GM18868 (cell line): ENCODE measurements around the gene SPHK1.
A peak's percentile ranks its signal among the peaks of the same experiment; 100 is the strongest.

Experiments used
- ATAC-seq: cut with Tn5 transposase; IDR thresholded peaks from one replicate; pipeline ENCODE4 v1.9.1; 2021; ENCODE audit warnings: mild to moderate bottlenecking, moderate library complexity; ENCODE audit not compliant: unreplicated experiment

Gene SPHK1

DNA sequence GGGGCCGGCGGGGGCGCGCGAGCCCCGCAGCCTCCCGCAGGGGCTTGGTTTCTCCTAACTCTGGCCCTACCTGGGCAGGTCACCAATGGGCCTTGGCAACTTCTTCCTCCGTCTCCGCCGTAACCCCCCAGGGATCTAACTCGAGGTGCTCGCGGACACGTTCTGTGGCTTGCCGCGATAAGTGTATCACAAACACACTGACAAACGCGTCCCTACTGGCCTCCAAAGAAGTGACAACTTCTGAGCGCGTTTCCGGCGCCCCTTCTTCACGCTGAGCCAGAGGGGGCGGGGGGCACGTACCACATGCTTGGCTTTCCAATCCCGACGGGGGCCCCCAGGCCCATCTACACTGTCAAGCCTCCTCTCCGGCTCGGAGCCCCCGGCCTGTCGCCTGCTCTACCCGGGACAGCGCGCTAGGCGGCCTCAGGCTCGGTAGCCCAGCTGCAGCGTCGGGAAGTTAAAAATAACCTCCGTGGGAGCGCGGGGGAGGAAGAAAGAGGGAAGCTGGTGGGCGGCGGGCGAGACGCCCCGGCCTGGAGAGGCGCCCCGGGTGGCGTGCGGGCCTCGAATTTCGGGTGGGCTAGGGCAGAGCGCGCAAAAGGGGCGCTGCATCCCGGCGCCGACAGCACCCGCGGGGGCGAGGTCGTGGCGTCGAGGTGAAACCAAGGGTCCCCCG, 725 bp upstream of the SPHK1 start:
- no peak for ATAC-seq

DNA sequence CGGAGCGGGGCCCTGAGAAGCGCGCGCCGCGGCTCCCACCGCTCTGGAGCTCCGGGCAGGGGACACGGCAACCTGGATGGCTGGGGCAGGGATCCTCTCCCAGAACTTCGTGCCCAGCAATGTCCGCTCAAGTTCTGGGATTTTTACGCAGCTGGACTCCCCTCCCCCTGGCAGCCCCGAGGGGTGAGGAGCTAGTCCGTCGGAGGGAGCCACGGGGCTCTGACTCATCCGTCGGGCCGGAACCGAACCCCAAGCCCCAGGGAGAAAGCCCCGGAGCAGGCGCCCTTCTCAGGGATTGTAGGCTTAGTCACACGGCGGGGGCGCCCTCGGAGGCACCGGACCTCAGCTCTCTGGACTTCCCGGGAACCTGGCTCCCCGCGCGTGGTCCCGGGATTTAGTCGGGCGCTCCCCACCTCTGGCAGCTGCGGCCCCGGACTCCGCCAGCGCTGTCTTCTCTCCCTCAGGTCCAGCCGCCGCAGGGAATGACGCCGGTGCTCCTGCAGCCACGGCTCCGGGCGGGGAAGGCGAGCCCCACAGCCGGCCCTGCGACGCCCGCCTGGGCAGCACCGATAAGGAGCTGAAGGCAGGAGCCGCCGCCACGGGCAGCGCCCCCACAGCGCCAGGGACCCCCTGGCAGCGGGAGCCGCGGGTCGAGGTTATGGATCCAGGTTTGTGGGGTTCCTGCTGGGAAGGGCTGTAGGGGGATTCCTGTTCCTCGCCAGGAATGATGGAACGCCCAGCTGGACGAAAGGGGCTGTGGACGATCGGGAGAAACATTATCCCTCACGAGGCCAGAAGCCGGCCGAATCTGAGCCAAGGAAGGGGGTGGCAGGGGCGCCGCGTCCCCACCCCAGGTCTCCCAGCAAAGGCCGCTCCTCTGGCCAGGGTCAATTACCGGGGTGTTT, 830 bp downstream of the SPHK1 start:
- no peak for ATAC-seq

DNA sequence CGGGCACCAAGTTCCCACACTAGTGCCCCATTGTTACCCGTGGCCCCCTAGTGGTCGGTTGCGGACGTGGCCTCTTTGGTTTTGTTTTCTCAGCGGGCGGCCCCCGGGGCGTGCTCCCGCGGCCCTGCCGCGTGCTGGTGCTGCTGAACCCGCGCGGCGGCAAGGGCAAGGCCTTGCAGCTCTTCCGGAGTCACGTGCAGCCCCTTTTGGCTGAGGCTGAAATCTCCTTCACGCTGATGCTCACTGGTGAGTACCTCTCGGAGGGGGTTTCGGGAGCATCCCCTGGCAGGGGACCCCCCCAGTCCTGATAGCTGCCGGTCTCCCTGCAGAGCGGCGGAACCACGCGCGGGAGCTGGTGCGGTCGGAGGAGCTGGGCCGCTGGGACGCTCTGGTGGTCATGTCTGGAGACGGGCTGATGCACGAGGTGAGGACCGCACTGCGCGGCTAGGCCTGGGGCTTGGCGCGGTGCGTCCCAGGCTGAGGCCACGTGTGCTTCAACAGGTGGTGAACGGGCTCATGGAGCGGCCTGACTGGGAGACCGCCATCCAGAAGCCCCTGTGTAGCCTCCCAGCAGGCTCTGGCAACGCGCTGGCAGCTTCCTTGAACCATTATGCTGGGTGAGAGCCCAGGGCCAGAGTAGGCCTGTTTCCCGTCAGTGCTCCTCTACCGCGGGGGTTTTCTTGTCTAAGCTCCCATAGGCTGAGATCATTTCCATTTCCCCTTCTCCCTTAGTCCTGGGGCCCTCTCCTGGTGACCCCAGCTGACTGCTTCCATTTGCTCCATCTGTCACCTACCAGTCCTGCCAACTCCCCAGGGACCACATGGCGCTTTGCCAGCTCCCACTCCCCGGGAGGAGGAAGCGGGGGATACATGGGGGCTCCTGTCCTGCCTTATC, 1.7 kb downstream of the SPHK1 start:
- peak; percentile 35 for ATAC-seq

DNA sequence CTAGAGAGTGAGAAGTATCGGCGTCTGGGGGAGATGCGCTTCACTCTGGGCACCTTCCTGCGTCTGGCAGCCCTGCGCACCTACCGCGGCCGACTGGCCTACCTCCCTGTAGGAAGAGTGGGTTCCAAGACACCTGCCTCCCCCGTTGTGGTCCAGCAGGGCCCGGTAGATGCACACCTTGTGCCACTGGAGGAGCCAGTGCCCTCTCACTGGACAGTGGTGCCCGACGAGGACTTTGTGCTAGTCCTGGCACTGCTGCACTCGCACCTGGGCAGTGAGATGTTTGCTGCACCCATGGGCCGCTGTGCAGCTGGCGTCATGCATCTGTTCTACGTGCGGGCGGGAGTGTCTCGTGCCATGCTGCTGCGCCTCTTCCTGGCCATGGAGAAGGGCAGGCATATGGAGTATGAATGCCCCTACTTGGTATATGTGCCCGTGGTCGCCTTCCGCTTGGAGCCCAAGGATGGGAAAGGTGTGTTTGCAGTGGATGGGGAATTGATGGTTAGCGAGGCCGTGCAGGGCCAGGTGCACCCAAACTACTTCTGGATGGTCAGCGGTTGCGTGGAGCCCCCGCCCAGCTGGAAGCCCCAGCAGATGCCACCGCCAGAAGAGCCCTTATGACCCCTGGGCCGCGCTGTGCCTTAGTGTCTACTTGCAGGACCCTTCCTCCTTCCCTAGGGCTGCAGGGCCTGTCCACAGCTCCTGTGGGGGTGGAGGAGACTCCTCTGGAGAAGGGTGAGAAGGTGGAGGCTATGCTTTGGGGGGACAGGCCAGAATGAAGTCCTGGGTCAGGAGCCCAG, 2.8 kb downstream of the SPHK1 start:
- ATAC-seq = no peak

DNA sequence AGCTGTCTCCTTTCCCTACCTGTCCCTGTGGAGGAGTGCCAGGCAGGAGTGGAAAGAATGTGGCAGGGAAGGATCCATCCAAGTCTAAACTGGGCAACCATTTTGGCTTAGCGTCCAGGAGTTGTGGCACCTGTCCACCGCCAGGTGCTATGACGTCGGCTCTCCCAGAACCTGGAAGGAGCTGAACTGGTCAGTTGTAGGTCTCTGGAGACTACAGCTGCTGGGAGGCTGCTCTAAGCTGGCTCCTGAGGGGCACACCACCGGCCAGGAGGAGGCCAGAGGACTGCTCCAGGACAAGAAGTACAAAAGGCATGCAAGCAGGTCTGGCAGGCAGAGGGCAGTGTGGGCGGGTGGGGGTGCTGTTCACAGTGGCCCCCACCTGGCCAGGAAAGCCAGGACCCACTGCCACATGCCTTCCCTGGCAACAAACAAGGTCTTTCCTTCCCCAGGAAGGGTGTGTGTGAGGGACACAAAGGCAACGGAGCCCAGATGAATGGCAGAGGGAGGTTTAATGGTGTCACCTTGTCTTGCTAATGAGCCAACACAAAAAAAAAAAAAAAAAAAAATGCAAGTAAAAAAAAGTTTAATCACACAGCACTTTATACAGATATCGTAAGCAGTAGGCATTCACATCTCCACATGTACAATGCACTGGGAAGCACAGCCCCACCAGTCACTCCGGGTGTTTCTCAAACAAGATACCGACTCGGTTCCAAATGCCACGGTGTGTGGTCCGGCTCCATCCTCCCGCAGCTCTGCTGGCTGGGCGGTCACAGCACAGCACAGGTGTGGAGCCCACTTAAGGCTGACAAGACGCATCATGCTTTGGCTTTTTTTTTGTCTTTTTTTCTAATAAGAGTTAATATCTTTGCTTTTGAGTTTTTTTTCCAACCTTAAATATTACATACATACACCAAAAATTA, 4.8 kb downstream of the SPHK1 start:
- no peak for ATAC-seq

DNA sequence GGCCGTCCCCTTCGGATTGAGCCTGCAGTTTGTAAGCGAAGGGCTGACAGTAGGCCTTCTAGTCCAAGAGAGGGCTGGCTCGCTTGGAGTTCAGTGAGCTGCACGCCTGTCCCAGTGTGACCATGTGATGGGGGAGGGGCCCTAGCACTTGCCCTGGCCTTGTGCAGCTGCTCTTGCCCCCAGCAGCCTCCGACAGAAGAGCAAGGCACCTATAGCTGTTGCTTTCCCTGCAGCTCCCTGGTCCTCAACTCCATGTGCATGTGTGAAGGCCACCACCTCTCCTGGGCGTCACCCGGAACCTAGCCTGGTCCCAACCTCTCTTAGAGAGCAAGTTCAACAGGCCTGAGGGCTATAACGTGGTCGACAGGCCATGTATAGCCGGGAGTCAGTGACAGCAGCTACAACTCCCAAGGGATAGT, 5.6 kb downstream of the SPHK1 start:
- no peak for ATAC-seq

DNA sequence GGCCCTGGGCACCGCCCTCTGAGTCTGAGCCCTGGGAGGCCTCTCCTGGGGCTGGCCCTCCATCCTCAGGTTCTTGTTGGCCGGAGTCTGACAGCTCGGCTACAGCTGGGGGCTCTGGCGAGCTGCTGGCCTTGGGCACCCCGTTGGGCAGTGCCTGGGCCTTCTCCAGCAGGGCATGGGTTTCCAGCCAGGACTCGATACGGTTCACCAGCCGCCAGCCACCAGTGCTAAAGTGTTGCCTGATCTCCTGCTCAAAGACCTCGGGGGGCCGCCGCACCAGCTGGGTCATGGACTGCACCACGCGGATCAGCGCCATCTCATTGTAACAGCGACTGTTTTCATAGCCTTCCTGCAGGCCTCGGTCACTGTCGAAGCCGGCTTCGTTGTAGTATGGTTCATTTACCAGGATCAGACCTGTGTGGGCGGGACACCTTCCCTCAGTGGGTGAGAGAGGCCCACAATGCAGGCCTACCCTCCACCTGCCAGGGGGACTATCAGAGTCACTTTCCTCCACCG, 6.8 kb downstream of the SPHK1 start:
- no peak for ATAC-seq

DNA sequence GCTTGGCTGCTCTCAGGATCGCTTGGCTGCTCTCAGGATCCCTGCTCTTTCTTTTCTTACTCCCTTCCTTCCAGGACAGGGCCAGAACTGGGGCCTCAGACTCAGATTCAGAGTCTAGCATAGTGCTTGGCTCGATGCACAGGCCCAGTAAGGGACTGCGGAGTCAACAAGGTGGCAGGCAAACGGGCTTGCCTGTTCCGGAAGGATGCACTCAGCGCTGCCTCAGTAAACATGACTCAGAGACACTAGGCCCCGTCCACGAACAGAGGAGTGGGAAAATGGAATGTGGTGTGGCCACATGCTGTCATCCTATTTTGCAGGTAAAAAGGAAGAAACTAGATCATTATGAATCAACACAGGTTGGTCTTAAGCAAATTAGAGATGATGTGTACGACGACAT, 9.8 kb downstream of the SPHK1 start:
- ATAC-seq = no peak

DNA sequence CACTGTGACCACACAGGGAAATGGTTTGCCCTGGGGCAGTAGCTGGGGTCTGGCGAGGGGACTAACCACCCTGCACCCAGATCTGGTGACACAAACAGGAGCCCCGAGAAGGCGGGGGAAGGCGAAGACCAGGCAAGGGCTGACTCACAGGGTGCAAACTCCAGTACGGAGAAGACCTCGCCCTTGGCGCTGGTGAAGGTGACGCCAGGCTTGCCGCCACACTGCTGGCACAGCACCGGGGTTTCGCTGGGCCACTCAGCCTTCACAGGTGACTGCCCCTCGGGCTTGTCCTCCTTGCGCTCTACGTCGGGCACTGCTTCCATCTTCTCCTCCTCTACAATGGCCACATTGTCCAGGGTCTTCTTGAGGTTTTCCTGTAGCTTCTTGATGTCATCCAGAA, 11.6 kb downstream of the SPHK1 start:
- ATAC-seq = no peak

DNA sequence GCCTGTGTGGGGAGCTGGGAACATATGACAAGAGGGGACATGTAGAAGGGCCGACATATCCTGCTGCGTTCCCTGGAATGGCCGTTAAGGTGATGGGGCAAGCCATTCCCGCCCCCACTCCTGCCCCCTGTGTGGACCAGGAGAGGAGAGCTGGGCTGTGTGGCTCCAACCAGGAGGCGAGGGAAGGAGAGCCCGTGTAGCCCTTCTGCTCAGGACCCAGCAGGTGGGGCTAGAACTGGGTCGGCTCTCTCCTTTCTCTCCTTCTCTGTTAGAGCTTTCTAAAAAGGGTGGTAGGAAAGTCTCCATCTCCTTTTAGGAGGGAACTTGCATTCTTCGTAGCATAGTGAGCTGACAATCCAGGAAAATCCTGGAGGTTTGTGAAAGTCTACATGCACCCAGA, 12.8 kb downstream of the SPHK1 start:
- ATAC-seq = no peak

DNA sequence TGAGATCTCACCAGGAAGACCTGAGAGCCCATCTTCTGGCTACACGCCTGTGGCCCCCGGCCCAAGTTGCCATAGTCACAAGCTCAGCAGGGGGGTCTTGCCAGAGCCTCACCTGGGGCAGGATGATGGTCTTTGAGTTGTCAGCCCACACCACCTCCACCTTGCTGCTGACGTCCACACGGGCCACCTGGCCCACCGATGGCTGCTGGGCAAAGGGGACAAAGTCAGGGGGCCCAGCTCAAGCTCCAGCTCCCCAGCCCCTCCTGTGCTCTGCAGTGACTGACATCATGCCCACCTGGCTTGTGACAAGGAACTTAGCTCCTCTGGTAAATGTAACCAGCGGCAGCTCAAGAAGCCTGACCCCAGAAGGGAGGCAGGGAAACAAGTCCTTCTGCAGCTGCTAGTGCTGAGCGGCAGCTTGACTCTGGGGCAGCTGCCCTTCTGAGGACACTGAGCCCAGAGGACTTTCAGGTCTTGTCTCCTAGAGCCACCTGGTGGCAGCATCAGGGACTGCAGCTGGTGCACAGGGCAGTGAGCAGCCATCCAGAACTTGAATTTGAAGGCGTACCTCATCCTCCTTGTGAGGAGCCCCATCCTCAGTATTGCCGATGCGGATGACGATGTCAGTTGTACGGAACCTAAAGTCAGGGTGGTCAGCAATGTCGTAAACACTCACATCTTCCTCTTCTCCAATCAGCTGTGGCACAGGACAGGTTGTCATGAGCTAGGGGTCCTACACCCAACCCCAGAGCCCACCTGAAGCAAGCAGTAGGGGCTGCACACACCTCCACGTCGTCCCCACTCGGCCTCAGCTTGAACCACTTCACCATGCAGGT, 13.5 kb downstream of the SPHK1 start:
- ATAC-seq = no peak

DNA sequence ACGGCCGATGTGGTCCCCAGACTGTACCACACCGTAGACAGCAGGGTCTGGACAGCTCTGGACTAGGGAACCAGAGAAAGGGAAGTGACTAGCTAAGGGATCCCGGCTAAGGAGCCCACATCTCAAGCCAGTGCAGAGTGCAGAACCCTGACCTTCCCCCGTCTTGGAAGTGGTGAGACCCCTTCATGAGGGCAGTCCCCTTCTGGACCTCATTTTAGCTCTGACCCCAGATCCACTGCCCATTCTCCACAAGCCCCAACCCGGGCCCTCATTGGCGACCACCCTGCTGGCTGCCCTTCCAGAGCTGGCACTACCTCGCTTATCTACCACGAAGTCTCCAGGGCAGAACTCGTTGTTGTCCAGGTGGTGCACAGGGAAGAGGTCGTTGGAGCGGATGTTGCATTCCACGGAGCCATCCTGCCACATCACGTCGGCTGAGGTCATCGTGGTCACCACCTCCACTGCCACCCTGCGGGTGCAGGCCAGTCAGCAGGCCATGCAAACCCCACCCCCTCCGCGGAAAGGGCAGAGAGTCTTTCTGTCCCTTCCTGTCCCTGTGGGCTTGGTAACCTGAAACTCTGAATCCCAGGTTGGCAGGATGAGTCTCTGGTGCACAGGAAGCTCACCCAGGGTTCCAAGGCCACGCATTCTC, 14.2 kb downstream of the SPHK1 start:
- ATAC-seq = no peak

DNA sequence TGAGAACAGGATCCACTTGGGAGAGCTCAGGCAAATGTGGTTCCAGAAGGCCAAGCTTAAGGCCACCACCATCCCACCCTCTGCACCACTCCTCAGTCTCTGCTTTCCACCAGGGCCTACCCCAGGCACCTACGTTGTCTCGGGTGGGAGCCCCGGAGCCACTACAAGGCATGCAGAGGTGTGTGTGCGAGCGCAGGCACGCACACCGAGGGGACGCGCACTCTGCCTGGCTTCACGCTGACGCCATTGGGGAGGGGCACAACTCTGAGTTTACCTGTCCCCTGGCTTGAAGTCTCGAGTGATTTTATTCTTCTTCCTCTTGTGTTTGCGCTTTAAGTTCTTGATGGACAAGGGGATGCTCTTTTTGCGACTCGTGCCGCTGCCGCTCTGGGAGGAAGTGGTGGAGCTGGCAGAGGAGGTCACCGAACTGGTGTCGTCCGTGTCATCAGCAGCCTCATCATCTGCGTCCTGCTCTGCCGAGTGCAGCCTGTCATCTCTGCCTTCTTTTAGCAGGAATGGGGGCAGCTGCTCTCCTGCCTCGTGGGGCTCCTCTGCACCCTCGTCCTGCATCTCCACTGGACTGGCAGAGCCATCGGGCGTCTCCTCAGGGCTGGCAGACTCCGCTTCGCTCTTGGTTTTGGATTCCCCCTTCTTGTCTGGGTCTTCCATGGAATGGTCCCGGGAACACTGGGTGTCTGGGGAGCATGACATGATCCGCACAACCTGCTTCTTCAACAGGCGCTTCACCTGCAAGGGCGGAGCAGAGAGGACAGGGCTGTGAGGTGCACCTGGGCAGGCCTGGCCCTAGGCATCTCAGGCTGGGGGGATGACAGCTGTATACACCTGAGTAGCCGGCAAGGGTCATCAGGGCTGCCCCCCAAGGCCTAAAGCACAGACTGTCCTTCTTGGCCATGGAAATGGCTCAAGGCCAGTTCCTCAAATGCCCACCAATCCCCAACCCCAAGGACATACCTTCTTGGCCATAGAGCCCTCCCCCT, 15.1 kb downstream of the SPHK1 start:
- no peak for ATAC-seq

DNA sequence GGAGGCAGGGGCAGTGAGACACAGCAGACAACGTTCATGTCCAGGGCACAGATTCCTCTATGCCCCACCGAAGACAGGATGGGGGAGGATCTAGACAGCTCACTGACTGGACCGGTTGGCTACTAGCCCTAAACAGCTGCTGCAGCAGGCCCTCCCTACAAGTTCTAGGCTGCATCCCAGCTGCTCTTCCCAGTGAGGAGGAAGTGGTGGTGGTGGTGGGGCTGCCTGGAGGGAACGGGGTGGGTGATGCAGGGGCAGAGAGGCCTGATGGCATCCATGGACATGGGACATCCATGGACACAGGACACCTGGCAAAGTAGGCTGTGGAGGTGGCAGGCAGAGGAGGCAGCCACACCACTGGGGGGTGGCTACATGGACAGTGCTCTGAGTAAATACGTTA, 18.3 kb downstream of the SPHK1 start:
- ATAC-seq = no peak

DNA sequence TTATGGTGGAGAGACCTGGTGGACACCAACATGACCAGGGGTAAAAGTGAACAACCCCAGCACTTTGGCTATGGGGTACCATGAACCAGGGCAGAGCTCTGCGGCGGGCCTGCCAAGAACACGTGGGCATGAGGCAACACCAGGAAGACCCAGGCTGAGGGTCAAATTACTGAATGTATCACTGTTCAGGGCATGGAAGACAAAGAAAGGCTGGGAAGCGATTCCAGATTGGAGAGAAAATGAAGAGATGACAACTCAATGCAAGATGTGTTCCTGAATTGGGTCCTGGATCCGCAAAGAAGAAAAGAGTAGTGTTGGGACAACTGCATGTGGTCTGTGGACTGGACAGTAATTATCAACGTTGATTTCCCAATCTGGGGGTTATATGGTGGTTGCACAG, 19.8 kb downstream of the SPHK1 start:
- no peak for ATAC-seq

DNA sequence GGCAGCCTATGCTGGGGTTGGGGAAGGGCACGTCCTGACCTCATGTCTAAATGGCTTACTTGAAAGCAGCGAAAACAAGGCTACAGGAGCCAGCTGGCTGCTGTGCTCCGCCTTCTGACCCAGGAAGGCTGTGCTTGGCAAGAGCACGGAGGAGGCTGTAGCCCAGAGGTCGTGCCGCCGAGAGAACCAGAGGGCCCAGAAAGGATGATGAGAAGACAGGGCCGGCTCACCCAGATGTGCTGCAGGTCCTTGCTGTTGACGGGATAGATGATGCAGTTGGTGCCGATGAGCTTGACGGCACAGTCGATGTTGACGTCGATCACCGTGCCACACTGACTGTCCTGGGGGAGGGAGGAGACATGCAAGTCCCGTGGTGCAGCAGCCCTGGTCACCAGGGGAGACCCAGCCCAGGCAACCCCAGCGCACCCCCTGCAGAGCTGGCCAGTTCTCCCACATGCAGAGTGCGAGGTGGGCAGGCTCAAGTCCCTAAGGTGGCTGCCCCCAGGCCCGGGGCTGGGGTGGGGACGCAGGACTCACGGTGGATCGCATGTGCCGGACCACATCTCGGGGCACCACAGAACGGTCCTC, 20.7 kb downstream of the SPHK1 start:
- ATAC-seq = no peak
